Epithelial cell of prostate (primary cell): Measurements from ENCODE around the gene XRCC1.
A peak's percentile ranks its signal among the peaks of the same experiment; 100 is the strongest.

Experiments
- DNase-seq: peaks from one replicate; pipeline ENCODE4 v3.0.0-alpha.2; 2011; ENCODE audit warnings: low read depth, low spot score
- H3K27ac ChIP-seq: fragments of 450-650 bp; 2 replicates; pipeline ENCODE4 v1.5.1; 2017; ENCODE audit warnings: mild to moderate bottlenecking

Gene XRCC1

GRCh38 chr19:43578787-43579186, 3.5 kb upstream of the XRCC1 start:
- no peak overlapping the region for H3K27ac ChIP-seq
- no peak for DNase-seq

GRCh38 chr19:43575955-43576878, 890 bp upstream of the XRCC1 start:
- H3K27ac ChIP-seq: peak overlapping the region; percentile 3
- no peak for DNase-seq

- peak; percentile 14 for DNase-seq
- H3K27ac ChIP-seq: peak overlapping the region; percentile 53
Measured at GRCh38 chr19:43574424-43575155, 737 bp downstream of the XRCC1 start.

- no peak overlapping the region for H3K27ac ChIP-seq
- DNase-seq: no peak
Measured at GRCh38 chr19:43572171-43572588, 3.1 kb downstream of the XRCC1 start.

GRCh38 chr19:43570174-43570791, 5.0 kb downstream of the XRCC1 start:
- no peak overlapping the region for H3K27ac ChIP-seq
- peak; percentile 51 for DNase-seq

- H3K27ac ChIP-seq: no peak overlapping the region
- DNase-seq: no peak
Measured at GRCh38 chr19:43569657-43570056, 5.7 kb downstream of the XRCC1 start.

GRCh38 chr19:43564800-43565199, 10.5 kb downstream of the XRCC1 start:
- no peak for DNase-seq
- H3K27ac ChIP-seq: no peak overlapping the region

- DNase-seq: no peak
- H3K27ac ChIP-seq: no peak overlapping the region
Measured at GRCh38 chr19:43563816-43564457, 11.4 kb downstream of the XRCC1 start.

- H3K27ac ChIP-seq: peak overlapping the region; percentile 50
- no peak for DNase-seq
Measured at GRCh38 chr19:43562698-43563241, 12.6 kb downstream of the XRCC1 start.

GRCh38 chr19:43562226-43562697, 13.1 kb downstream of the XRCC1 start:
- no peak for DNase-seq
- H3K27ac ChIP-seq: peak overlapping the region; percentile 50

- DNase-seq: no peak
- H3K27ac ChIP-seq: no peak overlapping the region
Measured at GRCh38 chr19:43561139-43561970, 14.0 kb downstream of the XRCC1 start.

- DNase-seq: no peak
- H3K27ac ChIP-seq: no peak overlapping the region
Measured at GRCh38 chr19:43560687-43561086, 14.6 kb downstream of the XRCC1 start.

- no peak overlapping the region for H3K27ac ChIP-seq
- no peak for DNase-seq
Measured at GRCh38 chr19:43555185-43555770, 20.0 kb downstream of the XRCC1 start.

GRCh38 chr19:43554317-43554895, 20.9 kb downstream of the XRCC1 start:
- DNase-seq: no peak
- no peak overlapping the region for H3K27ac ChIP-seq

GRCh38 chr19:43553656-43554055, 21.7 kb downstream of the XRCC1 start:
- DNase-seq: no peak
- H3K27ac ChIP-seq: no peak overlapping the region

- no peak overlapping the region for H3K27ac ChIP-seq
- no peak for DNase-seq
Measured at GRCh38 chr19:43552616-43553015, 22.7 kb downstream of the XRCC1 start.

GRCh38 chr19:43552198-43552450, 23.2 kb downstream of the XRCC1 start:
- no peak for DNase-seq
- no peak overlapping the region for H3K27ac ChIP-seq

GRCh38 chr19:43551399-43552197, 23.7 kb downstream of the XRCC1 start:
- DNase-seq: no peak
- H3K27ac ChIP-seq: no peak overlapping the region
